Gastroesophageal sphincter (tissue), 4 donors: ENCODE data around the gene ROR2. TPM values are rescaled to one million over a fixed set of nuclear protein-coding genes. Genes with fewer than 3 reads are reported as not detected.

Experiments
- ATAC-seq: fragments of 150-250 bp; one replicate; pipeline ENCODE4 v1.9.1; 2016; ENCODE audit warnings: mild to moderate bottlenecking, moderate library complexity
- H3K27ac ChIP-seq, 4 donors: fragments of 200-600 bp; sonication (generic) in 3 of 4; 1 replicate in 3 of 4; 2 replicates in 1 of 4; pipeline ENCODE4 v1.5.1; 2016 to 2019
- H3K27me3 ChIP-seq: fragments of 200-600 bp; sonication (generic); one replicate; pipeline ENCODE4 v1.5.1; 2019
- H3K36me3 ChIP-seq, 2 donors: fragments of 200-600 bp; sonication (generic); one replicate each; pipeline ENCODE4 v1.5.1; 2019; ENCODE audit warnings: control low read depth in 1 of 2
- H3K4me1 ChIP-seq, 3 donors: fragments of 200-600 bp; sonication (generic); 1 replicate in 2 of 3; 2 replicates in 1 of 3; pipeline ENCODE4 v1.5.1; 2016 to 2019; ENCODE audit warnings: control low read depth in 2 of 3
- H3K4me3 ChIP-seq, 2 donors: fragments of 200-600 bp; sonication (generic); one replicate each; pipeline ENCODE4 v1.5.1; 2019; ENCODE audit warnings: mild to moderate bottlenecking in 1 of 2, moderate library complexity in 1 of 2
- H3K9me3 ChIP-seq, 3 donors: fragments of 200-600 bp; sonication (generic); one replicate each; pipeline ENCODE4 v1.5.1; 2017 to 2019; ENCODE audit warnings: control low read depth in 2 of 3
- CTCF ChIP-seq, 4 experiments: fragments of 200-600 bp in 2 of 4; fragments of 450-650 bp in 2 of 4; sonication (generic) in 1 of 4; IDR thresholded peaks; one replicate each; pipeline ENCODE4 v1.5.1; 2017 to 2019; ENCODE audit warnings: antibody characterized with exemption in 4 of 4, mild to moderate bottlenecking in 2 of 4, moderate library complexity in 2 of 4
- EP300 ChIP-seq: sonication (generic); formaldehyde crosslinking; IDR thresholded peaks from one replicate; pipeline ENCODE4 v1.6.1; 2017; ENCODE audit warnings: antibody characterized with exemption, mild to moderate bottlenecking
- POLR2A ChIP-seq, 2 donors: fragments of 450-650 bp; IDR thresholded peaks; one replicate each; pipeline ENCODE4 v1.6.1; 2017; ENCODE audit warnings: antibody characterized with exemption in 2 of 2, mild to moderate bottlenecking in 2 of 2, moderate library complexity in 1 of 2
- POLR2AphosphoS5 ChIP-seq: sonication (generic); formaldehyde crosslinking; IDR thresholded peaks from one replicate; pipeline ENCODE4 v1.6.1; 2017; ENCODE audit warnings: antibody characterized with exemption
- WGBS, 2 donors: methylation state at CpG; one replicate each; pipeline ENCODE4 v1.1.5; 2018; ENCODE audit warnings: low coverage in 1 of 2; 5-methylcytosine and 5-hydroxymethylcytosine counted together
- total RNA-seq, 4 donors: library from RNA; depleted of rRNA; stranded (reverse); fragments of >200 nt; gene quantifications; one replicate each; pipeline ENCODE4 v1.1.0, GENCODE V29; 2016

The ROR2 gene
- total RNA-seq, 4 donors from 2014 or later = 40.8 to 69.1 (median 63.2) TPM

DNA sequence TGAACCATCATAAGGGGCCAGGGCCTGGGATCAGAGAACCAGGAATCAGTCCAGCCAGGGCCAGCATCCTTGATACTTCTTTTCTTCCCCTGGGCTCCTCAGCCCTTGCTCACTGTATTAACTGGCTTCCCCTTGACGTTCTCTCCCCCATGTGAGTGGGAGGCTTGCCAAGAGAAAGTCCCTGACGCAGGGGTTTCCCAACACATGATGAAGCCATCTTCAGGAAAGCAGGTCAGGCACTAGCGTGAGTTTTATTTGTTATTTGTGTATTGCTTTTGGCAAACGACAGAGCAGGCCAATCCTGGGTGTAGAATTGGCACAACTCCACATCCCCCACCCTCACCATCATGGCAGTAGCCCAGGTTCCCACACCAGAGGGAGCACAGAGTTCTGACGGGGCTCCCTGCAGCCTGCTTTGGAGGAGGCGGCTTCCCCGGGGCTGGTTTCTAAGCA is 360.9 kb downstream of the ROR2 start:
- no peaks in the 10 kb centered on the region for H3K4me1 ChIP-seq
- no peak for ATAC-seq
- H3K27me3 ChIP-seq = no peaks in the 10 kb centered on the region
- TF ChIP-seq POLR2AphosphoS5 = no peak
- TF ChIP-seq CTCF (IDR thresholded peaks at IDR 0.05) = no peak
- no peak for TF ChIP-seq EP300
- no peak for TF ChIP-seq POLR2A (IDR thresholded peaks at IDR 0.05)
- H3K4me3 ChIP-seq = no peak overlapping the region
- 8 to 27% methylated on average over 2 to 3 of the region's 7 CpGs for WGBS, 2 donors
- H3K27ac ChIP-seq = no peak overlapping the region
- H3K9me3 ChIP-seq = no peaks in the 10 kb centered on the region
- no peaks in the 10 kb centered on the region for H3K36me3 ChIP-seq

- Histone ChIP-seq H3K36me3 (no peaks in the 10 kb centered on the region), H3K9me3 (no peaks in the 10 kb centered on the region), H3K4me1 (no peaks in the 10 kb centered on the region), H3K27me3 (no peaks in the 10 kb centered on the region), H3K4me3 (no peak overlapping the region), H3K27ac (no peak overlapping the region)
- 95 to 100% methylated on average over 5 to 8 of the region's 8 CpGs for WGBS, 2 donors
- no peak for ATAC-seq
- TF ChIP-seq CTCF (IDR thresholded peaks at IDR 0.05) (no peak), POLR2AphosphoS5 (no peak), POLR2A (IDR thresholded peaks at IDR 0.05) (no peak), EP300 (no peak)
Observed at GRCh38 chr9:91586282-91586681, 363.7 kb downstream of the ROR2 start.

DNA sequence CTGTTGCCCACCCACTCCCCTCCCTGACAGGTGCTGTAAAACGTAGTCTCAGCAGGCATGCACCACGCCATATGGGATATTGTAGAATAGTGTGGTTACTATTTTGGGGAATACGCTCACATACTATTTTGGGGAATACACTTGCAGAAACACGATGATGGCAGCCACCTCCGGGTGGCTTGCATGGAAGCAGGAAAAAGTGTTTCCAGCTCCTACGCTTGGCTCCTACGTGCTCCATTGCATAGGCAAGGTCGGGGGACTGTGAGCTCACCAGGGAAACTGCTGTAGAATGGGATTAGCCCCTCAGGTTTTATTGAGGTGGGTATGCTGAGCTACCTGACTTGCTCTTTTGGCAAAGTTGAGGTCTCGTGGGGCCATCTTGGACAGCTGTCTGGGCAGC is 366.1 kb downstream of the ROR2 start:
- Histone ChIP-seq H3K36me3 (no peaks in the 10 kb centered on the region), H3K27ac (no peak overlapping the region), H3K27me3 (no peaks in the 10 kb centered on the region), H3K4me3 (no peak overlapping the region), H3K9me3 (no peaks in the 10 kb centered on the region), H3K4me1 (no peaks in the 10 kb centered on the region)
- whole genome bisulfite sequencing, 2 donors = 88% methylated on average over 3 of the region's 9 CpGs; no CpG with 5 or more reads in 1 of the 2 donors
- no peak for TF ChIP-seq POLR2A (IDR thresholded peaks at IDR 0.05)
- TF ChIP-seq POLR2AphosphoS5 = no peak
- TF ChIP-seq EP300 = no peak
- TF ChIP-seq CTCF (IDR thresholded peaks at IDR 0.05) = no peak
- no peak for ATAC-seq

DNA sequence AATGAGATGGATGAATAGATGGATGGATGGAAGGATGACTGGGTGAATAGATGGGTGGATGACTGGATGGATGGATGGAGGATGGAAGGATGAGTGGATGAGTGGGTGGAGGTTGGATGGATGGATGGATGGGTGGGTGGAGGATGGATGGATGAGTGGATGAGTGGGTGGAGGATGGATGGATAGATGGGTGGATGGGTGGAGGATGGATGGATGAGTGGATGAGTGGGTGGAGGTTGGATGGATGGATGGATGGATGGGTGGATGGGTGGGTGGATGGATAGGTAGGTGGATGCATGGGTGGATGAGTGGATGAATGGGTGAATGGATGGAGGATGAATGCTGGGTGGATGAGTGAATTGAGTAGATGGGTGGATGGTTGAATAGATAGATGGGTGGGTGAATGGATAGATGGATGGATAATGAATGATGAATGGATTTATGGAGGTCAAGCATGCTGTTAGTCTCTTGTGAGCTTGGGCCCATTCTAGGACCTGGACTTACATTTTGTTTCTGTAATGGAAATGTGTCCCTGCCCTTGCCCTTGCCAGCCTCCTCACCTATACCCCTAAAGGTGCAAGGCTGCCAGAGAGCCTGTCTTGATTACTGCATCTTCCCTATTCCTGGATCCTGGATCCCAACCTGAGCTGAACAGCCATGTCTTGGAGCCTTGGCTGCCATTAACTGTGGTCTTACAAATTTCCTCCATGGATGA is 366.7 kb downstream of the ROR2 start:
- Histone ChIP-seq H3K27ac (no peak overlapping the region), H3K4me3 (no peak overlapping the region), H3K4me1 (no peaks in the 10 kb centered on the region), H3K9me3 (no peaks in the 10 kb centered on the region), H3K27me3 (no peaks in the 10 kb centered on the region), H3K36me3 (no peaks in the 10 kb centered on the region)
- TF ChIP-seq CTCF (IDR thresholded peaks at IDR 0.05) (no peak), POLR2A (IDR thresholded peaks at IDR 0.05) (no peak), EP300 (no peak), POLR2AphosphoS5 (no peak)
- no peak for ATAC-seq

DNA sequence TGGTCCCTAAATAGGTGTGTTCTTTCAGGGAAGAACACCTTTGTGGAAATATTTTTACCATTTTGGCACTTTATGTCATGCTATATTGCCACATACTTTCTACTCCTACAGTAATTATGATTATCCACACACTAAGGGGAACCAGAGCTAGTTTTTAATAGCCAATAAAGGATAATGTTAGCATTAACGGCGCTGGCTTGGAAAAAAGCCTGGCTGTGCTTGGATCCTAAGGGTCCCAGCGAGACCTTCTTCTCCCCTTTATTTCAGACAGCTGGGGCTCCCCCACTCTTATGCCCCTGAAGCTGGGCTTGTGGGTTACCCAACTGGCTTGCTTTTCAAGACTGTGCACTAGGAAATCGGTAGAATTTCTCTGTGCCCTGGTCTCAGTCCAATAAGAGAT is 367.8 kb downstream of the ROR2 start:
- H3K27me3 ChIP-seq = no peaks in the 10 kb centered on the region
- H3K9me3 ChIP-seq = no peaks in the 10 kb centered on the region
- peaks cover 0 to 8% (median 0%) of the 10 kb centered on the region in 3 donors for H3K4me1 ChIP-seq
- WGBS, 2 donors = 91 to 93% methylated on average over 4 of the region's 4 CpGs
- H3K27ac ChIP-seq = no peak overlapping the region
- ATAC-seq = no peak
- H3K36me3 ChIP-seq = no peaks in the 10 kb centered on the region
- no peak for TF ChIP-seq POLR2AphosphoS5
- TF ChIP-seq CTCF (IDR thresholded peaks at IDR 0.05) = no peak
- TF ChIP-seq POLR2A (IDR thresholded peaks at IDR 0.05) = no peak
- no peak for TF ChIP-seq EP300
- H3K4me3 ChIP-seq = no peak overlapping the region
